Stimulated activated CD4-positive, alpha-beta T cell treated with anti-CD3 and anti-CD28 coated beads, Interleukin-15, amount 100 ng/mL, for 24 hours (primary cell): ENCODE results near the gene ACSM3.
A peak's percentile ranks its signal among the peaks of the same experiment; 100 is the strongest.
"Not testable (repeated sequence)": the region's sequence is repeated elsewhere in the genome, so short reads cannot be mapped to it uniquely, and the experiment has no call there.

Experiments used
- DNase-seq: peaks from one replicate; pipeline ENCODE4 v3.0.0-alpha.2; 2020

The ACSM3 gene

GRCh38 chr16:20763461-20764232, at the start of gene ACSM3:
Gene ACSM3, plus strand, starts transcription at chr16:20764014. Its CDS starts 6,021 bp downstream, at chr16:20770035.
- DNase-seq, result peak; percentile 67

DNA sequence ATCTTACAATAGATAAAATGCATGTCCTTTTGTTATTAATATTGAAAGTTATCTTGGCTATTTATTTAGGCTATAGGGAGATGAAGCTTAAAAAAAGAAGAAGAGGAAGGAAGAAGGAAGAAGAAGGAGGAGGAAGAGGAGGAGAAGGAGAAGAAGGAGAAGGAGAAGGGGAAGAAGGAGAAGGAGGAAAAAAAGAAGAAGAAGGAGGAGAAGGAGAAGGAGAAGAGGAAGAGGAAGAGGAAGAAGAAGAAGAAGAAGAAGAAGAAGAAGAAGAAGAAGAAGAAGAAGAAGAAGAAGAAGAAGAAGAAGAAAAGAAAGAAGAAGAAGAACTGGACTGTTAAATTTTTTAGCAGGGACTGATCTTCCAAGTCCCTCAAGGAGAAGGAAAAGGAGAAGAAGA, 46.1 kb upstream of the ACSM3 start:
- not testable (repeated sequence) for DNase-seq

DNA sequence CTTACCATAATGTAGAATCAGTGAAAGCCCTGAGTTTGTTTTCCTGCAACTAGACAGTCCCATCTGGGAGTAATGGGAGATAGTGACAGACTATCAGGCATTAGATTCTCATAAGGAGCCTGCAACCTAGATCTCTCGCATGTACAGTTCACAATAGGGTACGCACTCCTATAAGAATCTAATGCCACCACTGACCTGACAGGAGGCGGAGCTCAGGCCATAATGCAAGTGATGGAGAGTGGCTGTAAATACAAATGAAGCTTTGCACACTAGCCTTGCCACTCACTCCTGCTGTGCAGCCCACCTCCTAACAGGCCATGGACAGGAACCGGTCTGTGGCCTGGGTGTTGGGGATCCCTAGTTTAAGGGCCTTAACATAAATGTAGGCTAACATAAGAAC, 43.6 kb upstream of the ACSM3 start:
- DNase-seq, result no peak

GRCh38 chr16:20726661-20727060, 37.2 kb upstream of the ACSM3 start:
- DNase-seq, result no peak

DNA sequence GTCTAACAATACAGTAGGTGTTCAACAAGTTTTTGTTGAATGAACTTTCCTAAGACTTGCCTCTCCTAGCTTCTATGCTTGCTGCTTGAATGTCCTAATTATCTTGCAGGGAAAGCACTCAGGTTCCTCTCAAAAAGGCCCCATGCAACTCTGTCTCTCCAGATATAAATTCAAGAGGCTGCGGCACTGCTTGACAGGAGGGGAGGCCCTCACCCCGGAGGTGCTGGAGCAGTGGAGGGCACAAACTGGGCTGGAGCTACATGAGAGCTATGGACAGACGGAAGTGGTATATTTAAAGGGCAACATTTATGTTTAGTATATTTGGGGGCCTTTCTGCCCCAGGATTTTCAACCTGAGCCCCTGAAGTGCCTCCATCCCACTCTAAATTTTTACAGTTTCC, 36.6 kb upstream of the ACSM3 start:
- no peak for DNase-seq

- DNase-seq, result no peak
Measured at GRCh38 chr16:20729141-20729540, 34.7 kb upstream of the ACSM3 start.

GRCh38 chr16:20734056-20734455, 29.8 kb upstream of the ACSM3 start:
- no peak for DNase-seq

DNA sequence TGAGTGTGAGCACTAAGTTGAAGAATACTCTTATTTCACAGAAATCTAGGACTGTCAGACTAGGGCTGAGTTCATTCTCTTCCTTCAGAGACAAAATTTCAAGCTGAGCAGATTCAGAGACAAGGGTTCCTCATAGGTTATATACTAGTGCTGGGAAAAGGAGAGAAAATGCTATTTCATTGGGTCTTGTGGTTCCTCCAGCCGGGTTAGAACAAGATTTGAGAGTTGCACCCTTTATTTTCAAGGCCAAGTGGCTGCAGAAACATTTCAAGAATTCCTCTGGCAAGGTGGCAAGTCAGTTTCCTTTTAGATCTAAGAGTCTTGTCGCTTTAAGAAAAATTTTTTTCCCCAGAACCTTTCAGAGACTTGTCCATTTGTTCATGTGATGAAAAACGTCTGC, 29.0 kb upstream of the ACSM3 start:
- no peak for DNase-seq

GRCh38 chr16:20735490-20735889, 28.3 kb upstream of the ACSM3 start:
- no peak for DNase-seq

- DNase-seq, result peak; percentile 25
Measured at GRCh38 chr16:20740007-20740883, 23.6 kb upstream of the ACSM3 start.

- peak; percentile 92 for DNase-seq
Measured at GRCh38 chr16:20740901-20741521, 22.8 kb upstream of the ACSM3 start.

- peak; percentile 98 for DNase-seq
Measured at GRCh38 chr16:20741554-20742285, 22.1 kb upstream of the ACSM3 start, which contains the start of gene THUMPD1. Gene THUMPD1, minus strand, starts transcription at chr16:20741818. Its CDS starts 79 bp downstream, at chr16:20741739.

DNA sequence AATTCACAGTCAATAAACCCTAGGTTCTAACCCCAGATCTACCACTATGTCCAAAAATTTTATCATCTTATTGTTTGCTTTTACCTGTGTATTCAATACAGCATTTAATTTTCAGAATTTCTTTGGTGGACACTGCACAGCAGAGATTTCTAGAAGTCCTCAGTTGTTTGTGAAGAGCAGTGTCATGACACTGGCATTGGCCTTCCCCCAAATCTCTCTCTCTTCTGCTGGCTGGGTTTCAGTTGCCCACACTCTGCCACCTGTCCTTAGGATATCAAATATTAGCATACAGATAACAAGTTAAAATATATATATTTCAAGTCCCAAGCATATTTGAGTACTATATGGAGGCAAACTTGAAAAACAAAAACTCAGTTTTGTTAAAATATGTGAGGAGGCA, 20.2 kb upstream of the ACSM3 start:
- no peak for DNase-seq

DNA sequence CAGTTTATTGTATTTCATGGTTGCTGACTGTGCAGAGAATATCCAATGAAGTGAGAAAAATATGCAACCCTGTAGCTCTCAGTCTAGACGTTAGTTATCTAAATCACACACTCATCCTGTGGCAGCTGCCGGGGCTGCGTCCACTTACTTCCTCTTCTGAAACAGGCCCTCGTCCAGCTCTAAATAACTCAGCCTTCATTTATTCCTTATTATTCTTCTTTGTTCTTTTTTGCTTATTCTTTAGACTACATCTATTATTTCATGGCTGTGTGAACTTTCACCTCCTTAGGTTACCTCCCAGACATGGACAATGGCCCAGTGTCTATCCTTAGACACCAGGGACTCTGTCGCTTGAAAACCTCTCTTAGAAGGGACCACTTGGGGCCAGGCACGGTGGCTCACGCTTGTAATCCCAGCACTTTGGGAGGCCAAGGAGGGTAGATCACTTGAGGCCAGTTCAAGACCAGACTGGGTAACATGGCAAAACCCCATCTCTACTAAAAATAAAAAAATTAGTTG, 18.8 kb upstream of the ACSM3 start:
- DNase-seq, result no peak

GRCh38 chr16:20746461-20746860, 17.4 kb upstream of the ACSM3 start:
- no peak for DNase-seq

DNA sequence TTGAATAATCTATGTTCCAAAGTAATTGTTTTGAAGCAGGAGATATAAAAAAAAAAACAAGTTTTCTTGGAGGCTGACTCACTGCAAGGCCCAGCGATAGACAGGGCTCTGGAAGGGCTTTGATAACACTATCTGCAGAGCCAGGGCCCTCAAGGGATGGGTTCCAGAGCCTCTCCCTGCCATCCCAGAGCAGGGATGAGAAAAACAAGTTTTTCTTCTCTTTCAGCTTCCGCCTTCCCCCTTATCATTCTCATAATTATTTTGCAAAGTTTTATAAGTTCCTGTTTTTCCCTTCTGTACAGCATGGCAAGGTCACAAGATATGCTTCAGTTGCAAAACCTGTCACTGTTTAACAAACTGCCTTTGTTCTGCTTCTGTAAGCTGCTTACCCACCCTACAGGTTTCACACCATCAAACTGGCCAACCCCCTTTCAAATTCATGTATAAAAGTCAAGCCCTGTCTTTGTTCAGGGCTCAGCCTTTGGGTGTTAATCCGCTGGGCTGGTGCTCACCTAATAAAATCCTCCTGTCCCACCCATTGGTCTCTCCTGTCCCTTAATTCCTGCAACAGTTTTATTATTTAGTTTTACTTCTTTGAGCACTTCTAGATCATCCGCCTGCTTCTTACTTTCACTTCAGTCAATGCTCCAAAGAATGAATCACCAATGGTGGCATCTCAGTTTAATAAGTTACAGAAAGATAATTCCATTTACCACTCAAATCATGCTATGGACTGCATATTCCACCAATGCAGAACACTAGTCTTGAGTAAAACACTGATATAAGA, 16.6 kb upstream of the ACSM3 start:
- DNase-seq, result no peak

DNA sequence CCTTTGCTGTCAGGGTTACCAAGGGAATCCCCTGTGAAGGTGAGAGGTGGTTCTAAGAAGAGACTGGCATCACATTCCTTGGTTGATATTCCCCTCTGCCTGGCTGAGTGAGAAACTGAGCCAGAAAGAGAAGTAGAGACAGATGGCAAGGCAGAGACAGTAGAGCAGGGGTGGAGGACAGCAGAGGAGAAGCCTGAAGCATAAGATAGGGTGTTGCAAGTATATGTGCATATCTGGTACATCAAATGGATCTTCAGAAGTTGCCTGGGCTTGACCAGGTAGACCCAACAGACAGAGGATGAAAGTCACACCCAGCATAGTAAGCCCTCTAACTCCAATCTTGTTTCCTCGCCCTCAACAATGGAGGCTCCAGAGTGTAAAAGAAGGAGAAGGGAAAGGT, 14.3 kb upstream of the ACSM3 start:
- no peak for DNase-seq

- DNase-seq, result no peak
Measured at GRCh38 chr16:20750558-20750957, 13.3 kb upstream of the ACSM3 start.

DNA sequence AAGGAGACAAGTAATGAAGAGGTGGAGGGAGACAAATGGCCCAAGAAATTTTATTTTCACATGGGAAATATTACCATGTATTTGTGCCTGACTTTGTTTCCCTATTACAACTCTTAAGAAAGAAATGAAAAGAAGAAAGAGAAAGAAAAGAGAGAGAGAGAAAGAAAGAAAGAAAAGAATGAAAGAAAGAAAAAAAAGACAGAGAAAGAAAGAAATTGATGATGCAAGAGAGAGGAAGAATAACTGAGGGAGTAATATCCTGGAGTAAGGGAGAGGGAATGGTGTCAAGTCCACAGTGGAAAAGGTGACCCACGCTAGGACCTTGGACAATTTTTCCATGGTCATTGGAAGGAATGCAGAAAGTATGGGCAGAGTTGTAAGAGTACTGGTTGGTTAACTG, 10.1 kb upstream of the ACSM3 start:
- DNase-seq, result no peak

DNA sequence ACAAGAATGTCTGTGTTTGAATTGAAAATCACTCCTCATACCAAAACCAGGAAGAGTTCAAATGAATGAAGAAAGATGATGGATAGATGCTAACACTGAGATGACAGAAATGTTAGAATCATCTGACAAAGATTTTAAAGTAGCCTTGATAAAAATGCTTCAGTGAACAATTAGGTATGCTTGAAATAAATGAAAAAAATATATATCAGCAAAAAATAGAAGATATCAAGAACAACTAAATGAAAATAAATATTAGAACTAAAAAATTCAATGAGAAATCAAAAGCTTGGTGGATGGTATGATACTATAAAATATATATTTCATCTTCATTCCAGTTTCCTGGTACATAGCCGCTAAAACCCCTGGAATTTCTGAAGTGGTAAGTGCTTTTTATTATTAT, 8.6 kb upstream of the ACSM3 start:
- no peak for DNase-seq

DNA sequence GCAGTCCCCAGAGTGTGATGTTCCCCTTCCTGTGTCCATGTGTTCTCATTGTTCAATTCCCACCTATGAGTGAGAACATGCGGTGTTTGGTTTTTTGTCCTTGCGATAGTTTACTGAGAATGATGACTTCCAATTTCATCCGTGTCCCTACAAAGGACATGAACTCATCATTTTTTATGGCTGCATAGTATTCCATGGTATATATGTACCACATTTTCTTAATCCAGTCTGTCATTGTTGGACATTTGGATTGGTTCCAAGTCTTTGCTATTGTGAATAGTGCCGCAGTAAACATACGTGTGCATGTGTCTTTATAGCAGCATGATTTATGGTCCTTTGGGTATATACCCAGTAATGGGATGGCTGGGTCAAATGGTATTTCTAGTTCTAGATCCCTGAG, 8.0 kb upstream of the ACSM3 start:
- DNase-seq, result not testable (repeated sequence)

GRCh38 chr16:20760346-20760745, 3.5 kb upstream of the ACSM3 start:
- DNase-seq, result no peak
